Loucy (cell line): Measurements from ENCODE around the gene ZNF524.

Source experiments
- H2AFZ ChIP-seq: fragments of 200-600 bp; sonication (generic); 2 replicates; pipeline ENCODE4 v1.6.0; 2016; ENCODE audit warnings: antibody characterized with exemption, mild to moderate bottlenecking, low read length, moderate library complexity
- H3F3A ChIP-seq: fragments of 200-600 bp; 2 replicates; pipeline ENCODE4 v1.6.0; 2016; ENCODE audit warnings: antibody characterized with exemption, low read depth, mild to moderate bottlenecking
- H3K27me3 ChIP-seq: fragments of 200-600 bp; sonication (generic); 2 replicates; pipeline ENCODE4 v1.6.1; 2014; ENCODE audit warnings: low read length, mild to moderate bottlenecking; ENCODE audit not compliant: insufficient read depth, poor library complexity, severe bottlenecking
- H3K36me3 ChIP-seq: fragments of 200-600 bp; sonication (generic); 2 replicates; pipeline ENCODE4 v1.6.1; 2016; ENCODE audit warnings: low read length; ENCODE audit not compliant: insufficient read depth
- H3K4me1 ChIP-seq: fragments of 200-600 bp; sonication (generic); 2 replicates; pipeline ENCODE4 v1.5.1; 2014; ENCODE audit warnings: low read length, mild to moderate bottlenecking; ENCODE audit not compliant: insufficient read depth, poor library complexity, severe bottlenecking
- H3K4me2 ChIP-seq: fragments of 200-600 bp; sonication (generic); 2 replicates; pipeline ENCODE4 v1.6.0; 2014; ENCODE audit warnings: antibody characterized with exemption, low read length, low read depth, mild to moderate bottlenecking; ENCODE audit not compliant: poor library complexity, severe bottlenecking
- H3K4me3 ChIP-seq: fragments of 200-600 bp; sonication (generic); 2 replicates; pipeline ENCODE4 v1.5.1; 2014; ENCODE audit warnings: low read length, mild to moderate bottlenecking, mixed read lengths; ENCODE audit not compliant: poor library complexity, severe bottlenecking
- H3K79me2 ChIP-seq: fragments of 200-600 bp; sonication (generic); 2 replicates; pipeline ENCODE4 v1.6.1; 2014; ENCODE audit warnings: low read length; ENCODE audit not compliant: insufficient read depth
- H3K9ac ChIP-seq: fragments of 200-600 bp; sonication (generic); 2 replicates; pipeline ENCODE4 v1.6.0; 2014; ENCODE audit warnings: mild to moderate bottlenecking, low read depth, low read length, moderate library complexity; ENCODE audit not compliant: poor library complexity, severe bottlenecking
- H3K9me2 ChIP-seq: fragments of 200-600 bp; sonication (generic); replicated peaks from 2 replicates; pipeline ENCODE4 v1.6.1; 2016; ENCODE audit warnings: low read depth, low read length, mixed read lengths
- H3K9me3 ChIP-seq: fragments of 200-600 bp; sonication (generic); 2 replicates; pipeline ENCODE4 v1.6.1; 2014; ENCODE audit warnings: mild to moderate bottlenecking, antibody characterized with exemption, low read length, low read depth; ENCODE audit not compliant: insufficient read depth
- H4K20me1 ChIP-seq: fragments of 200-600 bp; sonication (generic); 2 replicates; pipeline ENCODE4 v1.6.0; 2014; ENCODE audit warnings: antibody characterized with exemption, low read length, mild to moderate bottlenecking; ENCODE audit not compliant: insufficient read depth, poor library complexity, severe bottlenecking
- CTCF ChIP-seq: fragments of 200-600 bp; sonication (generic); conservative IDR thresholded peaks from 2 replicates; pipeline ENCODE4 v1.5.1; 2014; ENCODE audit warnings: mild to moderate bottlenecking, antibody characterized with exemption, low read length
- EZH2phosphoT487 ChIP-seq: fragments of 200-600 bp; IDR thresholded peaks from 2 replicates; pipeline ENCODE4 v1.6.1; 2018; ENCODE audit warnings: antibody characterized with exemption, mild to moderate bottlenecking, moderate library complexity, borderline replicate concordance

ZNF524 gene

GRCh38 chr19:55652311-55653128, 52.4 kb downstream of the ZNF524 start:
- peaks cover 4% of the 10 kb centered on the region for H3K27me3 ChIP-seq
- no peaks in the 10 kb centered on the region for H3K36me3 ChIP-seq
- peaks cover 38% of the 10 kb centered on the region for H3K79me2 ChIP-seq
- H3K9ac ChIP-seq, result no peak overlapping the region
- no peak overlapping the region for H2AFZ ChIP-seq
- TF ChIP-seq EZH2phosphoT487 (no peak), CTCF (no peak)
- peaks cover 21% of the 10 kb centered on the region for H4K20me1 ChIP-seq
- peak overlapping the region; percentile 59 for H3K4me2 ChIP-seq
- peak overlapping the region; percentile 87 for H3K4me3 ChIP-seq
- H3K9me3 ChIP-seq, result no peaks in the 10 kb centered on the region
- no peaks in the 10 kb centered on the region for H3K9me2 ChIP-seq
- H3K4me1 ChIP-seq, result peaks cover 17% of the 10 kb centered on the region
- H3F3A ChIP-seq, result no peaks in the 10 kb centered on the region
